Left cardiac atrium (tissue), 4 donors: ENCODE data around the gene MLNR. TPM values are rescaled to one million over a fixed set of nuclear protein-coding genes. Genes with fewer than 3 reads are reported as not detected.

Experiments
- ATAC-seq, 2 donors: fragments of 200-7000 bp; cut with Tn5 transposase; one replicate each; pipeline ENCODE4 v1.9.1; 2020; ENCODE audit warnings: mild to moderate bottlenecking in 2 of 2, moderate library complexity in 2 of 2
- DNase-seq: peaks from one replicate; pipeline ENCODE4 v3.0.0-alpha.2; 2020
- intact Hi-C, 2 donors: fragments of 100-400 bp; cut with DNase I; formaldehyde crosslinking; loops; one replicate each; pipeline versions ENCODE4 v1.14.1 to v1.15.1; 2022 to 2023
- long read RNA-seq: library from polyadenylated mRNA; unstranded; transcript quantifications from one replicate; pipeline ENCODE4 v2.0.0, GENCODE V29; 2021
- total RNA-seq, 2 donors: library from RNA; stranded (reverse); fragmentation: NEBNext Ultra II Directional; extraction: Animal tissue kit (Norgen Biotek cat#: 25700); gene quantifications; one replicate each; pipeline ENCODE4 v1.2.1, GENCODE V29; 2021
- donor health status: DM: no; HTN: yes; CAD: no.
- donor health status: DM: no; HTN: yes; CAD: no; lungs with severe emphysema.
- donor health status: DM: yes; HTN: yes; CAD: no.
- donor health status: Dilated cardiomyopathy.

The MLNR gene
- not detected for total RNA-seq
- long read RNA-seq: 0 reads

- DNase-seq (peak; percentile 45), ATAC-seq (peak; percentile 79 to 86)
- intact Hi-C loops: no loop called here
Measured at GRCh38 chr13:49220036-49220855, at the start of gene MLNR. Gene MLNR (plus strand): TSS chr13:49220338. CDS start chr13:49220338, 0 bp downstream.

- no peak for ATAC-seq
- intact Hi-C loops: no loop called here
- DNase-seq: no peak
Measured at GRCh38 chr13:49171359-49171758, 48.8 kb upstream of the MLNR start.

GRCh38 chr13:49183672-49184325, 36.3 kb upstream of the MLNR start:
- ATAC-seq (no peak), DNase-seq (no peak)
- intact Hi-C loops: no loop called here

- no peak for ATAC-seq
- intact Hi-C loops: no loop called here
- DNase-seq: no peak
Measured at GRCh38 chr13:49184621-49185020, 35.5 kb upstream of the MLNR start.

- ATAC-seq: no peak
- DNase-seq: no peak
- intact Hi-C loops: no loop called here
Measured at GRCh38 chr13:49185264-49185663, 34.9 kb upstream of the MLNR start.

GRCh38 chr13:49190901-49191300, 29.2 kb upstream of the MLNR start:
- DNase-seq (no peak), ATAC-seq (no peak)

GRCh38 chr13:49206641-49207040, 13.5 kb upstream of the MLNR start:
- DNase-seq (no peak), ATAC-seq (no peak)
- intact Hi-C loops: no loop called here

More at GRCh38 chr13:49190901-49191300, 29.2 kb upstream of the MLNR start:
- intact Hi-C loops: no loop called here

GRCh38 chr13:49208619-49209018, 11.5 kb upstream of the MLNR start:
- intact Hi-C loops: no loop called here
- DNase-seq (no peak), ATAC-seq (no peak)

- intact Hi-C loops: no loop called here
- DNase-seq: no peak
- no peak for ATAC-seq
Measured at GRCh38 chr13:49210114-49210513, 10.0 kb upstream of the MLNR start.

GRCh38 chr13:49210669-49211068, 9.5 kb upstream of the MLNR start:
- no peak for ATAC-seq
- DNase-seq: no peak
- intact Hi-C loops: no loop called here

GRCh38 chr13:49213539-49213938, 6.6 kb upstream of the MLNR start:
- DNase-seq (no peak), ATAC-seq (no peak)
- intact Hi-C loops: no loop called here

GRCh38 chr13:49213997-49214916, 5.9 kb upstream of the MLNR start:
- intact Hi-C loops: no loop called here
- DNase-seq (no peak), ATAC-seq (no peak)

GRCh38 chr13:49214917-49215376, 5.2 kb upstream of the MLNR start:
- peak; percentile 41 for DNase-seq
- intact Hi-C loops: no loop called here

GRCh38 chr13:49216334-49216733, 3.8 kb upstream of the MLNR start:
- ATAC-seq: no peak
- intact Hi-C loops: no loop called here
- no peak for DNase-seq

More at GRCh38 chr13:49214917-49215376, 5.2 kb upstream of the MLNR start:
- peak; percentile 55 to 58 for ATAC-seq

- intact Hi-C loops: no loop called here
- DNase-seq (no peak), ATAC-seq (no peak)
Measured at GRCh38 chr13:49217962-49218492, 2.1 kb upstream of the MLNR start.

- ATAC-seq (no peak), DNase-seq (no peak)
- intact Hi-C loops: no loop called here
Measured at GRCh38 chr13:49218493-49219051, 1.6 kb upstream of the MLNR start.

- DNase-seq: no peak
- ATAC-seq: no peak
- intact Hi-C loops: no loop called here
Measured at GRCh38 chr13:49219647-49220035, 497 bp upstream of the MLNR start.

GRCh38 chr13:49220856-49221589, 885 bp downstream of the MLNR start:
- intact Hi-C loops: no loop called here
- DNase-seq: peak; percentile 33
- ATAC-seq: peak; percentile 25 to 34
